ENCODE data around the gene P4HA1. TPM values are rescaled to one million over a fixed set of nuclear protein-coding genes. Genes with fewer than 3 reads are reported as not detected.

Gene P4HA1
- total RNA-seq (2022; extraction: Qiagen RNA extraction) = 19.0 to 33.1 TPM (median 22.2 TPM) in 5 replicates

DNA sequence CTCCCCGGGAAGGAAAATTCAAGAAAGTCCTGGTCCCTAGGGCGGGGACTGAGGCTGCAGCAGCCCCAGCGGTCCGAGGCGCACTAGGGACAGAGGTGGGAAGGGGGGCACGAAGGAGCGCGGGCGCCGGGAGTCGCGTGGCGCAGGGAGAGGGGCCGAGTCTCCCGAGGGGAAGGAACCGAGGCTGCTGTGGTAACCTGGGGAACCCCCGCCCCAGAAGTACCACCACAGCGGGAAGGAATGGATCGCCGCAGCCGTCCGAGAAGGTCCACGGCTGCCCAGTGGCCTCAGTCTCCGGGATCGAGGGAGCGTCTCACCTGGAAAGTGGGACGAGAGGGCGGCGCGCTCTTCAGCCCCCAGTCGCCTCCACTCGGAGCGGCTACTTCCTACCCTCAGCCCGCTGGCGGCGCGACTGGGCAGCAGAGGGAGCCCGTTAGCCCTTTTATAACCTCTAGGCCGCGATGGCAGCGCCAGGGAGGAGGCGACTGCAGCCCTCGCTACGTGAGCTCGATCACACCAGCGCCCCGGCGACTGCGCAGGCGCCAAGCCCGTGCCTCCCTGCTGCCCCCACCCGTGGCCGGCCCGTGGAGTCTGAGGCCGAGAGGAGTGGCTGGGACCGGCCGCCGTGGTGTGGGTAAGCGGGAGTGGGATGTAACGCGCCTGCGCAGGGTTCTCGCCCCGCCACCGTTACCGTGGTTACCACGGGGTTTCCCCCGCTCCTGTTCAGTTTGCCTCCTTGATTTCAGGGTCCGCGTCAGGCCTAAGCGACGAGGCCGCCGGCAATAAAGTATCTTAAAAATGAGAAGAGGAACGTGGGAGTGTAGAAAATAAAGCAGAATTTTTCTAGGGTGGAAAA, at the start of gene P4HA1:
Gene P4HA1 (minus strand): TSS at position 418 of the 856 bp plus-strand sequence. CDS start 21,983 bp downstream, outside the sequence.

DNA sequence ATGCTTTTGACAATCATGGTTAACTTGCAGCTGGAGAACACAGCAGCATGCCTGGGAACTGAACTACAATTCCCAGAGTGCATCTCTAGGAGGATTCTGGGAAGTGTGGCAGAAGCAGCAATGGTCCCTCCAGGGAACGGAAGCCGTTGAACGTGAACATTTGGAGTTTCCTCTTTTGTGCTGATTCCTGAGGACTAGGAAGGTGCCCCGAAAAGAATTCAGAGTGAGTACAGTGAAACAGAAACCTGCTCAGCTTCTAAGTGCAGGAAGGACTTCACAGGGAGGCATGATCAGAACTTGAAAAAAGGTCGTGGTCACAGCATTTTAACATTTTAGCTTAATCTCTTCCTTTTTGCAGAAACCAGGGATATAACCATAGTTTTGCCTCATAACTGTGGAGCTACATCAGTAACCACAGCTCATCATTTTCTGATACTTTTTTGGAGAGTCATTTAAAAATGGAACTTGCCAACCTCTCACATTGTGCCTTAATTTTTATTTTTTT, 13.7 kb upstream of the P4HA1 start, which contains the start of gene NUDT13:
Gene NUDT13 (plus strand): TSS at position 111 of the 505 bp plus-strand sequence. CDS start 3,911 bp downstream, outside the sequence.

Other genes starting within 250 kb of the P4HA1 start
- gene OIT3, start 203.1 kb downstream of the P4HA1 start, total RNA-seq (2022; extraction: Qiagen RNA extraction) = 0.05 to 0.07 TPM (median 0.06 TPM) in 3 of 5 replicates, not detected in the others
- gene PLA2G12B, start 142.1 kb downstream of the P4HA1 start, total RNA-seq (2022; extraction: Qiagen RNA extraction) = not detected in 5 replicates
- 2.5 to 3.4 TPM (median 3.0 TPM) in 5 replicates for gene NUDT13, start 13.6 kb upstream of the P4HA1 start, total RNA-seq (2022; extraction: Qiagen RNA extraction)
- gene ECD, start 71.1 kb upstream of the P4HA1 start, total RNA-seq (2022; extraction: Qiagen RNA extraction) = 24.0 to 30.5 TPM (median 25.2 TPM) in 5 replicates
- gene FAM149B1, start 71.3 kb upstream of the P4HA1 start, total RNA-seq (2022; extraction: Qiagen RNA extraction) = 6.6 to 7.9 TPM (median 7.1 TPM) in 5 replicates
- gene DNAJC9, start 150.4 kb upstream of the P4HA1 start, total RNA-seq (2022; extraction: Qiagen RNA extraction) = 49.2 to 53.1 TPM (median 50.1 TPM) in 5 replicates
- gene MRPS16, start 155.8 kb upstream of the P4HA1 start, total RNA-seq (2022; extraction: Qiagen RNA extraction) = 125 to 186 TPM (median 176 TPM) in 5 replicates

Measured in A549 treated with CORT108297 at 1 μM for 4 hours (cell line).